ENCODE measurements around the gene BLTP3A.
"Not testable (repeated sequence)": the region's sequence is repeated elsewhere in the genome, so short reads cannot be mapped to it uniquely, and the experiment has no call there.

The BLTP3A gene

GRCh38 chr6:34810017-34810882 lies 18.4 kb downstream of the BLTP3A start:
- no peaks in the 10 kb centered on the region for H3K4me1 Mint-ChIP-seq
- H3K9me3 Mint-ChIP-seq: no peaks in the 10 kb centered on the region
- no peak for TF ChIP-seq CTCF (IDR thresholded peaks at IDR 0.05; ENCODE audit: unreplicated experiment in 3 of 3)
- H3K36me3 Mint-ChIP-seq (ENCODE audit: low read depth): no peaks in the 10 kb centered on the region
- H3K4me3 Mint-ChIP-seq: no peak overlapping the region
- H3K27ac Mint-ChIP-seq: no peak overlapping the region
- H3K27me3 Mint-ChIP-seq (ENCODE audit: low read depth): no peaks in the 10 kb centered on the region

GRCh38 chr6:34810936-34811632 lies 19.2 kb downstream of the BLTP3A start:
- no peak overlapping the region for H3K4me3 Mint-ChIP-seq
- H3K27ac Mint-ChIP-seq: no peak overlapping the region
- no peak for TF ChIP-seq CTCF (IDR thresholded peaks at IDR 0.05; ENCODE audit: unreplicated experiment in 3 of 3)
- H3K36me3 Mint-ChIP-seq (ENCODE audit: low read depth): no peaks in the 10 kb centered on the region
- H3K9me3 Mint-ChIP-seq: no peaks in the 10 kb centered on the region
- no peaks in the 10 kb centered on the region for H3K27me3 Mint-ChIP-seq (ENCODE audit: low read depth)
- H3K4me1 Mint-ChIP-seq: no peaks in the 10 kb centered on the region

- H3K4me1 Mint-ChIP-seq: no peaks in the 10 kb centered on the region
- no peak for TF ChIP-seq CTCF (IDR thresholded peaks at IDR 0.05; ENCODE audit: unreplicated experiment in 3 of 3)
- no peaks in the 10 kb centered on the region for H3K9me3 Mint-ChIP-seq
- H3K4me3 Mint-ChIP-seq: no peak overlapping the region
- no peaks in the 10 kb centered on the region for H3K27me3 Mint-ChIP-seq (ENCODE audit: low read depth)
- no peak overlapping the region for H3K27ac Mint-ChIP-seq
- H3K36me3 Mint-ChIP-seq (ENCODE audit: low read depth): no peaks in the 10 kb centered on the region
Measured at GRCh38 chr6:34813028-34813713, 21.3 kb downstream of the BLTP3A start.

GRCh38 chr6:34816635-34817301 lies 24.9 kb downstream of the BLTP3A start:
- H3K4me3 Mint-ChIP-seq: no peak overlapping the region
- peak overlapping the region in 1 of 3 experiments; percentile 59 for H3K27ac Mint-ChIP-seq
- no peaks in the 10 kb centered on the region for H3K9me3 Mint-ChIP-seq
- H3K4me1 Mint-ChIP-seq: peaks cover 16% of the 10 kb centered on the region
- H3K27me3 Mint-ChIP-seq (ENCODE audit: low read depth): no peaks in the 10 kb centered on the region
- no peak for TF ChIP-seq CTCF (IDR thresholded peaks at IDR 0.05; ENCODE audit: unreplicated experiment in 3 of 3)
- H3K36me3 Mint-ChIP-seq (ENCODE audit: low read depth): peaks cover 4% of the 10 kb centered on the region

GRCh38 chr6:34817446-34817845 lies 25.6 kb downstream of the BLTP3A start:
- Mint-ChIP-seq H3K4me3 (no peak overlapping the region), H3K9me3 (no peaks in the 10 kb centered on the region), H3K27me3 (ENCODE audit: low read depth) (no peaks in the 10 kb centered on the region), H3K36me3 (ENCODE audit: low read depth) (peaks cover 5% of the 10 kb centered on the region), H3K4me1 (peaks cover 16% of the 10 kb centered on the region), H3K27ac (no peak overlapping the region)
- TF ChIP-seq CTCF (IDR thresholded peaks at IDR 0.05; ENCODE audit: unreplicated experiment in 3 of 3): no peak

GRCh38 chr6:34818872-34819570 lies 27.1 kb downstream of the BLTP3A start:
- peaks cover 16% of the 10 kb centered on the region for H3K4me1 Mint-ChIP-seq
- H3K9me3 Mint-ChIP-seq; H3K4me3 Mint-ChIP-seq; H3K27me3 Mint-ChIP-seq (ENCODE audit: low read depth): not testable (repeated sequence)
- H3K36me3 Mint-ChIP-seq (ENCODE audit: low read depth): peaks cover 18% of the 10 kb centered on the region
- peak overlapping the region; percentile 16 to 71 (median 25) for H3K27ac Mint-ChIP-seq
